Spinal cord (tissue), 10 donors: ENCODE measurements around the gene B9D1. TPM values are rescaled to one million over a fixed set of nuclear protein-coding genes. Genes with fewer than 3 reads are reported as not detected.
A peak's percentile ranks its signal among the peaks of the same experiment; 100 is the strongest.

ENCODE experiments used
- DNase-seq, 6 donors: peaks; one replicate each; pipeline versions ENCODE4 v3.0.0 to v3.0.0-alpha.2; 2013 to 2015; ENCODE audit warnings: low spot score in 6 of 6, low read depth in 4 of 6
- H3K27ac ChIP-seq: one replicate; pipeline ENCODE4 v1.5.1; 2013; ENCODE audit warnings: low read depth, low read length, control low read depth
- H3K27me3 ChIP-seq: one replicate; pipeline ENCODE4 v1.6.1; 2013; ENCODE audit warnings: low read length; ENCODE audit not compliant: control insufficient read depth, insufficient read depth
- H3K36me3 ChIP-seq: one replicate; pipeline ENCODE4 v1.6.1; 2013; ENCODE audit warnings: low read length; ENCODE audit not compliant: control insufficient read depth, insufficient read depth
- H3K4me1 ChIP-seq: one replicate; pipeline ENCODE4 v1.6.1; 2013; ENCODE audit warnings: low read length; ENCODE audit not compliant: control insufficient read depth, insufficient read depth
- H3K4me3 ChIP-seq: one replicate; pipeline ENCODE4 v1.5.1; 2013; ENCODE audit warnings: low read depth, low read length, control low read depth
- H3K9me3 ChIP-seq: one replicate; pipeline ENCODE4 v1.6.1; 2013; ENCODE audit warnings: low read length; ENCODE audit not compliant: control insufficient read depth, insufficient read depth
- WGBS: methylation state at CpG from one replicate; pipeline ENCODE4 v1.1.5; 2013; ENCODE audit warnings: missing lambda C conversion rate; ENCODE audit not compliant: insufficient coverage; 5-methylcytosine and 5-hydroxymethylcytosine counted together
- polyA plus RNA-seq, 2 donors: library from polyadenylated mRNA; unstranded; fragments of 120-200 nt; gene quantifications; one replicate each; pipeline ENCODE4 v1.2.1, GENCODE V29; 2013; ENCODE audit not compliant: insufficient read length in 2 of 2
- total RNA-seq, 2 donors: library from RNA; depleted of rRNA in 1 of 2; stranded (reverse); fragments of 120-200 nt in 1 of 2; fragments of >200 nt in 1 of 2; gene quantifications; one replicate each; pipeline versions ENCODE4 v1.2.3 to v1.2.4, GENCODE V29; 2013 to 2014
- donor health status: healthy.

Gene B9D1
- total and polyA plus RNA-seq, 4 donors: 16.8 to 37.9 (median 31.7) TPM

- no peak overlapping the region for H3K27ac ChIP-seq
- no peaks in the 10 kb centered on the region for H3K27me3 ChIP-seq
- no peak for DNase-seq
- H3K4me1 ChIP-seq: peaks cover 5% of the 10 kb centered on the region
- 94% methylated on average over 8 of the region's 12 CpGs for WGBS
- no peak overlapping the region for H3K4me3 ChIP-seq
- H3K9me3 ChIP-seq: no peaks in the 10 kb centered on the region
- peaks cover 21% of the 10 kb centered on the region for H3K36me3 ChIP-seq
These were observed 7.4 kb upstream of the B9D1 start for GRCh38 chr17:19369846-19370492.

DNA sequence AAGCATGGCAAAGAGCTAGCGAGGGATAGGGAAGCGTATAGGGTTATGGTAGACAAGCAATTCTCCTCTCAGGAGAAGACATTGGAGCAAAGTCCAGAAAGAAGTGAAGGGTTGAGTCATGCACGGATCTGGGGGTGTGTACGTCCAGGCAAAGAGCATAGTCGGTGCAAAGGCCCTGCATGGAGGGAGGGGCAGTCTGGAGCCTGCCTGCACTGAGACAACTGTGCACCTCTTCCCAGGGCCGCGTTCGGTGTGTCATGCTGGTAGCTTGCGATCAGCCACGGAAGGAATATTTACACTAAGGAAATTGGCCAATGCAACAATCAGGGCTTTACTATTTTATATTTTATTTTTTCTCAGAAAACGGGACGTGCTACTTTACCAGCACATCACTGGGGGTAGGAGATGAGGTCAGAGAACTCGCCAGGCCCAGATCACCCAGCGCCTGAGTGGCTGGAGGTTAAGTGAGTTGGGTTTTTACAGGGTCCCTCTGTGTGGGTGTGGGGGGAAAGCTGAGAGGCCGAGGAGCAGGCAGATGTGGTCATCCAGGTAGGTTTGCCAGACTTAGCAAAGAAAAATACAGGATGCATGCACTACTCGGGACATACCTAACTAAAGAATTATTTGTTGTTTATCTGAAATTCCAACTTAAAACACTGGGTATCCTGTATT, 6.7 kb upstream of the B9D1 start:
- no peak overlapping the region for H3K27ac ChIP-seq
- no peak overlapping the region for H3K4me3 ChIP-seq
- H3K27me3 ChIP-seq: no peaks in the 10 kb centered on the region
- no peaks in the 10 kb centered on the region for H3K9me3 ChIP-seq
- H3K4me1 ChIP-seq: peaks cover 13% of the 10 kb centered on the region
- peaks cover 25% of the 10 kb centered on the region for H3K36me3 ChIP-seq
- whole genome bisulfite sequencing: 93% methylated on average over 7 of the region's 16 CpGs
- no peak for DNase-seq

GRCh38 chr17:19368229-19368628, 5.7 kb upstream of the B9D1 start:
- DNase-seq: no peak
- Histone ChIP-seq H3K4me3 (no peak overlapping the region), H3K27me3 (no peaks in the 10 kb centered on the region), H3K9me3 (no peaks in the 10 kb centered on the region), H3K36me3 (peaks cover 25% of the 10 kb centered on the region), H3K27ac (no peak overlapping the region), H3K4me1 (peaks cover 20% of the 10 kb centered on the region)
- no CpG with 5 or more reads among the region's 4 CpGs for WGBS

DNA sequence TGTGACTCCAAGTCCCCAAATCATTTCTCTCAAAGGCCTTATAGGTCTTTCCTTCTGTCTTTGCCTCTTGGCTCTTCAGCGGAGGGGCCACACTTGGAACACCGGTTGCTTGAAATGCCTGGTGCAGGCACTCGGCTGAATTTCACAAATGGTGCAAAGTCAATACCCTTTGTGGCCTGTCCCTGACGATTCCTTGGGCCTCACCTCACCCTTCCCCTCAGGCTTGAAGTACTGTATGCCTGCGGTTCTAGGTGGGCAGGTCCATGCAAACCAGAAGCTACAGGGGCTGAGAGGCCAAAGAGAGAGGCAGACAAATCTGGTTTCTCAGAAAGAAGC, 4.1 kb upstream of the B9D1 start:
- DNase-seq: no peak
- H3K4me1 ChIP-seq: peaks cover 31% of the 10 kb centered on the region
- H3K36me3 ChIP-seq: peaks cover 19% of the 10 kb centered on the region
- WGBS: 83% methylated on average over 5 of the region's 5 CpGs
- no peak overlapping the region for H3K27ac ChIP-seq
- H3K9me3 ChIP-seq: no peaks in the 10 kb centered on the region
- H3K4me3 ChIP-seq: no peak overlapping the region
- no peaks in the 10 kb centered on the region for H3K27me3 ChIP-seq

DNA sequence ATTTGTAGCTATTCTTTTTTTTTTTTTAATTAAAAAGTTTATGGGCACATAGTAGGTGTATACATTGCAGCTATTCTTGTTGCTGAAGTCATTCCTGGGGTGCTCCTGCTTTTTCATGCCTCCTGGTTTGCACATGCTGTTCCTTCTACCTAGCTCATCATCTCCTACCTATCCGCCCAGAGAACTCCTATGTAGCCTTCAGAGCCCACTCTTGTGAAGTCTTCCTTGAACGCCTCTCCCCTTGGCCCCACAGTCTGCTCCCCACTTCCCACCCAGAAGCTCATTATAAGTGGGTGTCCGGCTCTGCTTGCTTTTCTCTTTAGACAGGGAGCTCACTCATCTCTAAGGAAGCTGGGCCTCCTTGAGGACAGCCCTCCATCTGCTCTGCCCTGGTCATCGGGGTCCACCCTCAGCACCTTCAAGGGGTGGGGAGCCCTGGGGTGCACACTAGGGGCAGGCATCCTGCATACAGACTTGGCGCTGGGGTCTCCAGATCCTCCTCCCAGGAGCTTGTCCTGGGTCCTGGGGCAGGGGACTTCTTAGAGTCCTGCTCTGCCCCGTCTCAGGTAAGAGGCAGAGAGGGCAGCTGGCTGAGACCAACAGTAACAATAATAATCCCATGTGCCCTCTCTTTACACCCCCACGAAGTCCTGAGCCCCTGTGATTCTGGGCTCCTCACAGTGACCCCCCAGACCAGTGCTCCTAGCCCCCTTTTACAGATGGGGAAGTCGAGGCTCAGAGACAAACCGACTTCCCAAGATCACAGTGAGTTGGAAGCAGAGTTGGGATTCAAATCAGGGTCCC, 3.5 kb upstream of the B9D1 start:
- WGBS: 93% methylated on average over 8 of the region's 9 CpGs
- no peaks in the 10 kb centered on the region for H3K9me3 ChIP-seq
- peaks cover 17% of the 10 kb centered on the region for H3K36me3 ChIP-seq
- H3K27ac ChIP-seq: no peak overlapping the region
- H3K4me3 ChIP-seq: no peak overlapping the region
- H3K27me3 ChIP-seq: no peaks in the 10 kb centered on the region
- peaks cover 36% of the 10 kb centered on the region for H3K4me1 ChIP-seq
- no peak for DNase-seq

- Histone ChIP-seq H3K27ac (no peak overlapping the region), H3K36me3 (peaks cover 13% of the 10 kb centered on the region), H3K4me1 (peaks cover 35% of the 10 kb centered on the region), H3K9me3 (no peaks in the 10 kb centered on the region), H3K27me3 (no peaks in the 10 kb centered on the region), H3K4me3 (no peak overlapping the region)
- no peak for DNase-seq
- 79% methylated on average over 2 of the region's 4 CpGs for WGBS
These were observed 2.9 kb upstream of the B9D1 start for GRCh38 chr17:19365499-19365817.

DNA sequence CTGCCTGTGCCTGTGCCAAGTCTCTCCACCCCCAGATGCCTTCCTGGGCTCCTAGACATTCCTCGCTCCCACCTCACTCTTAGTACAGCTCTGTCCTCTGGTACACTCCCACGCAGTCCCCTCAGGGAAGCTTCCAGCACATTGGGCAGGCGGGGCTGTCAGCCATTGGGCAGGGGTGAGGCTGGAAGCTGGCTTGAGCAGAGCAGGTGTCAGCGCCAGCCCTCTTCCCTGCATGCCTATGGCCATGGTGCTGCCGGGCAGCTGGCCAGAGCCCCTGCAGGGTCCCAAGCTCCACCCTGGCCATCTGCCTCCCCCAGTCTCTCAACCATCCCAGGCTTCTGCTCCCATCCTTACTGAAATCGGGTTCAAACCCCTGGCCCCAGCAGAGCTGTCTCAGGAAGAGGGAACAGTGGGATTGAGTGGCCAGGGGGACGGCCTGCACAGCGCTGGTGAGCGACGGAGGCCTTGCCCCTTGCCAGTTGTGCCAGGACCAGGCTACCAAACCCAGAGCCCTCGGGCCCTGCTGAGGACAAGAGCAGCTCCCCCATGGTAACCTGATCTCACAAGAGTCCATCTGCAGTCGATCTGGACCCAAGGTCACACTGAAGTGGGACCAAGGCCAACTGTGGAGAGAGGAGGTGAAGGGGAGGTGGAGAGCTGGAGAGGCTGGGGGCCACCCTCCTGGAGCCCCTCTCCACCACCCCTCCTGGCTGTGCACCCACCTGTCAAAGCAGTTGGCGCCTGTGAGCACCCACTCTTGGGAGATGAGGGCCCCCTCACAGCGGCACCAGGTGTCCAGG, 2.4 kb upstream of the B9D1 start:
- H3K27me3 ChIP-seq: no peaks in the 10 kb centered on the region
- no peaks in the 10 kb centered on the region for H3K9me3 ChIP-seq
- peak in 1 of 6 donors; percentile 50 for DNase-seq
- 60% methylated on average over 12 of the region's 14 CpGs for WGBS
- no peak overlapping the region for H3K27ac ChIP-seq
- peaks cover 33% of the 10 kb centered on the region for H3K4me1 ChIP-seq
- H3K4me3 ChIP-seq: no peak overlapping the region
- peaks cover 12% of the 10 kb centered on the region for H3K36me3 ChIP-seq

- Histone ChIP-seq H3K27ac (peak overlapping the region; percentile 92), H3K27me3 (no peaks in the 10 kb centered on the region), H3K36me3 (peaks cover 23% of the 10 kb centered on the region), H3K4me1 (peaks cover 33% of the 10 kb centered on the region), H3K4me3 (no peak overlapping the region), H3K9me3 (no peaks in the 10 kb centered on the region)
- no peak for DNase-seq
- WGBS: 59% methylated on average over 6 of the region's 6 CpGs
These were observed 1.0 kb upstream of the B9D1 start for GRCh38 chr17:19363460-19364035.

- no peaks in the 10 kb centered on the region for H3K9me3 ChIP-seq
- H3K4me3 ChIP-seq: peak overlapping the region; percentile 93
- H3K36me3 ChIP-seq: peaks cover 28% of the 10 kb centered on the region
- peaks cover 33% of the 10 kb centered on the region for H3K4me1 ChIP-seq
- DNase-seq: no peak
- no peaks in the 10 kb centered on the region for H3K27me3 ChIP-seq
- WGBS: 0% methylated on average over 6 of the region's 14 CpGs
- H3K27ac ChIP-seq: peak overlapping the region; percentile 92
These were observed 553 bp upstream of the B9D1 start for GRCh38 chr17:19363114-19363438.
